HepG2 (cell line): Measurements from ENCODE around the gene C4orf33. TPM values are rescaled to one million over a fixed set of nuclear protein-coding genes. Genes with fewer than 3 reads are reported as not detected.

Source experiments
- ATAC-seq: fragments of 200-7000 bp; cut with Tn5 transposase; 3 replicates; pipeline ENCODE4 v1.9.1; 2020; ENCODE audit warnings: mild to moderate bottlenecking, moderate library complexity
- BruUV-seq: library from RNA; stranded (reverse); fragments of 400-500 nt; replicated peaks from 2 replicates; lab custom pipeline; 2021; lab: Mats Ljungman, UMichigan
- CTCF ChIA-PET: fragments of 300-600 bp; formaldehyde crosslinking; extraction: SDS; loops from one replicate; lab custom pipeline; 2021; ENCODE audit warnings: low total read pairs, inconsistent platforms, low intra/inter-chr PET ratio; lab: Yijun Ruan, JAX
- POLR2A ChIA-PET: fragments of 350-600 bp; sonication (Branson Sonifier 250); formaldehyde crosslinking; loops from one replicate; lab custom pipeline; 2020; ENCODE audit warnings: antibody characterized with exemption, inconsistent platforms; lab: Yijun Ruan, JAX
- DNase-seq: peaks from one replicate; pipeline ENCODE4 v3.0.0-alpha.2; 2015; ENCODE audit warnings: low spot score
- FAIRE-seq: peaks from 3 replicates; lab custom pipeline; 2011; peaks lifted over from hg19 to GRCh38; lab: Jason Lieb, UNC
- H2AFZ ChIP-seq: one replicate; pipeline ENCODE4 v1.6.1; 2011; ENCODE audit warnings: low read length, inconsistent platforms
- H3K27ac ChIP-seq: fragments of 300-600 bp; 3 replicates; pipeline ENCODE4 v1.8.0; 2011; ENCODE audit warnings: mixed run types, mild to moderate bottlenecking, mixed read lengths, low read length, inconsistent platforms; ENCODE audit not compliant: insufficient read depth; ENCODE audit errors: extremely low read length
- H3K27me3 ChIP-seq, 2 experiments: fragments of 200-600 bp in 1 of 2; 2 replicates in 1 of 2; 3 replicates in 1 of 2; pipeline versions ENCODE4 v1.6.0 to v1.8.0; 2011; ENCODE audit warnings: low read length in 2 of 2, mild to moderate bottlenecking in 2 of 2, moderate library complexity in 2 of 2, inconsistent platforms in 1 of 2; ENCODE audit not compliant: insufficient read depth in 2 of 2, control insufficient read depth in 1 of 2
- H3K36me3 ChIP-seq, 2 experiments: fragments of 200-600 bp in 1 of 2; replicated peaks in 1 of 2; 2 replicates in 1 of 2; 3 replicates in 1 of 2; pipeline versions ENCODE4 v1.5.1 to v1.8.0; 2011; ENCODE audit warnings: low read length in 2 of 2, inconsistent platforms in 1 of 2; ENCODE audit not compliant: insufficient read depth in 2 of 2, control insufficient read depth in 1 of 2
- H3K4me1 ChIP-seq: 2 replicates; pipeline ENCODE4 v1.5.1; 2012; ENCODE audit warnings: low read length, inconsistent platforms; ENCODE audit not compliant: insufficient read depth
- H3K4me2 ChIP-seq: 2 replicates; pipeline ENCODE4 v1.6.0; 2011; ENCODE audit warnings: low read depth, low read length, inconsistent platforms
- H3K4me3 ChIP-seq, 3 experiments: fragments of 200-600 bp in 1 of 3; sonication (generic), shearing (Covaris generic) in 1 of 3; replicated peaks in 1 of 3; 2 replicates each; pipeline ENCODE4 v1.5.1; 2011 to 2016; ENCODE audit warnings: low read length in 3 of 3, inconsistent platforms in 2 of 3, low read depth in 2 of 3, mild to moderate bottlenecking in 2 of 3, control low read depth in 1 of 3, mixed read lengths in 1 of 3; ENCODE audit not compliant: insufficient read depth in 1 of 3
- H3K79me2 ChIP-seq: one replicate; pipeline ENCODE4 v1.6.1; 2011; ENCODE audit warnings: low read length, inconsistent platforms; ENCODE audit not compliant: insufficient read depth
- H3K9ac ChIP-seq: 2 replicates; pipeline ENCODE4 v1.6.0; 2011; ENCODE audit warnings: mild to moderate bottlenecking, low read depth, low read length, inconsistent platforms; ENCODE audit not compliant: insufficient read depth
- H3K9me3 ChIP-seq: 2 replicates; pipeline ENCODE4 v1.5.1; 2012; ENCODE audit warnings: mild to moderate bottlenecking, low read length
- H4K20me1 ChIP-seq: 2 replicates; pipeline ENCODE4 v1.6.0; 2011; ENCODE audit warnings: inconsistent platforms, mild to moderate bottlenecking, low read length, moderate library complexity; ENCODE audit not compliant: insufficient read depth
- DPF2 ChIP-seq: sonication (generic); formaldehyde crosslinking; IDR thresholded peaks from 2 replicates; pipeline ENCODE4 v1.4.0; 2020; ENCODE audit warnings: mild to moderate bottlenecking, low read depth, missing genetic modification reagents, borderline replicate concordance
- ESRRA ChIP-seq: sonication (generic); formaldehyde crosslinking; IDR thresholded peaks from 2 replicates; pipeline ENCODE4 v1.5.1; 2020; ENCODE audit warnings: mild to moderate bottlenecking, low read depth, missing genetic modification reagents
- NFRKB ChIP-seq: fragments of 450-650 bp; IDR thresholded peaks from 2 replicates; pipeline ENCODE4 v1.6.1; 2017
- SP2 ChIP-seq: sonication (generic); formaldehyde crosslinking; IDR thresholded peaks from 2 replicates; pipeline ENCODE4 v1.5.1; 2020; ENCODE audit warnings: mild to moderate bottlenecking, missing genetic modification reagents
- TBX3 ChIP-seq: fragments of 450-650 bp; IDR thresholded peaks from 2 replicates; pipeline ENCODE4 v1.6.1; 2017; ENCODE audit warnings: antibody characterized with exemption, mild to moderate bottlenecking, inconsistent platforms, borderline replicate concordance
- ZNF383 ChIP-seq: sonication (generic); formaldehyde crosslinking; IDR thresholded peaks from 2 replicates; pipeline ENCODE4 v1.4.0; 2020; ENCODE audit warnings: missing genetic modification reagents, mild to moderate bottlenecking, borderline replicate concordance
- ZNF552 ChIP-seq: sonication (generic); formaldehyde crosslinking; IDR thresholded peaks from 2 replicates; pipeline ENCODE4 v1.9.0; 2022; ENCODE audit warnings: missing genetic modification reagents, mild to moderate bottlenecking, borderline replicate concordance
- ZNF775 ChIP-seq: sonication (generic); formaldehyde crosslinking; IDR thresholded peaks from 2 replicates; pipeline ENCODE4 v1.4.0; 2020; ENCODE audit warnings: missing genetic modification reagents, mild to moderate bottlenecking, moderate library complexity, borderline replicate concordance
- ZNF776 ChIP-seq: sonication (generic); formaldehyde crosslinking; IDR thresholded peaks from 2 replicates; pipeline ENCODE4 v1.4.0; 2020; ENCODE audit warnings: mild to moderate bottlenecking, missing genetic modification reagents
- ZNF841 ChIP-seq: sonication (generic); formaldehyde crosslinking; IDR thresholded peaks from 2 replicates; pipeline ENCODE4 v1.8.1; 2023; ENCODE audit warnings: missing genetic modification reagents, borderline replicate concordance
- WGBS: methylation state at CpG from one replicate; pipeline ENCODE4 v1.1.6; 2017; ENCODE audit warnings: low lambda C conversion rate; 5-methylcytosine and 5-hydroxymethylcytosine counted together
- in situ Hi-C: cut with HindIII; loops from 2 replicates; pipeline ENCODE4 v1.10.0; 2017; ENCODE audit warnings: low pct_unique_long_range_greater_than_20kb; ENCODE audit not compliant: extremely low pct_ligation_motif_present
- intact Hi-C: fragments of 100-400 bp; cut with micrococcal nuclease; formaldehyde crosslinking; loops from one replicate; pipeline ENCODE4 v1.10.0; 2022; ENCODE audit not compliant: unreplicated experiment
- polyA plus RNA-seq, 8 experiments: library from polyadenylated mRNA; depleted of rRNA in 3 of 8; stranded (reverse) in 7 of 8; unstranded in 1 of 8; fragments of >200 nt; fragmentation: Illumina TruSeq in 4 of 8; extraction: Trizol in 4 of 8; gene quantifications; 2 replicates each; pipeline versions ENCODE4 v1.2.1 to v1.2.3, GENCODE V29; 2011 to 2016; ENCODE audit warnings: low read depth in 4 of 8, missing spikeins in 1 of 8, mixed read lengths in 1 of 8; ENCODE audit not compliant: insufficient read depth in 1 of 8
- total RNA-seq, 5 experiments: library from RNA; depleted of rRNA; stranded (reverse); fragments of >200 nt; fragmentation: Illumina TruSeq; extraction: Trizol; gene quantifications; 2 replicates each; pipeline ENCODE4 v1.2.3, GENCODE V29; 2016; ENCODE audit warnings: low read depth in 1 of 5
- TF ChIP-seq, protein P1 (sequence below): sonication (generic); formaldehyde crosslinking; IDR thresholded peaks from 2 replicates; pipeline ENCODE4 v1.4.0; 2020; ENCODE audit warnings: mild to moderate bottlenecking, missing genetic modification reagents, borderline replicate concordance
- TF ChIP-seq, protein P2 (sequence below): sonication (generic); formaldehyde crosslinking; conservative IDR thresholded peaks from 2 replicates; pipeline ENCODE4 v1.4.0; 2020; ENCODE audit warnings: missing genetic modification reagents
- TF ChIP-seq, protein P3 (sequence below): sonication (generic); formaldehyde crosslinking; IDR thresholded peaks from 2 replicates; pipeline ENCODE4 v1.4.0; 2020; ENCODE audit warnings: missing genetic modification reagents; ENCODE audit errors: not compliant biosample characterization
- TF ChIP-seq, protein P4 (sequence below): sonication (generic); formaldehyde crosslinking; IDR thresholded peaks from 2 replicates; pipeline ENCODE4 v1.8.1; 2023; ENCODE audit warnings: mild to moderate bottlenecking, moderate library complexity, missing genetic modification reagents

Gene C4orf33
- total and polyA plus RNA-seq, 2 of the 13 experiments (the other 11 are each of a cell fraction or from before 2014, with no cell fraction given) = 2.8 to 3.3 TPM

DNA sequence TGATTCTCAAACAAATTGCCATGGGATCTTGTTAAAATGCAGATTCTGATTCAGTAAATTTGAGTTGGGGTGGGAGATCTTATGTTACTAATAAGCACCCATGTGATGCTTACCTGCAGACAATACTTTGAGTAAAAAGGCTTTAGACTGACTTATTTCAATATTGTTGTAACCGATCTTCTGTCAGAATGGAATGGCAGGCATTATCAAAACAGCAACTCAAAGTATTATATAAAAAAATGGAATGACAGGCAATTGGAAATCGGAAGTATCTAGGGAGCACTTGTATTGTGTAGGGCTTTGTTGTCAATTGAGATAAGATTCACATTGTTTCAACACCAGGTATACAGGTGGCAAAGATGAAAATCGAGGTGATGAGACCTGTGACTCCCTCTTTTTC, 67.5 kb downstream of the C4orf33 start:
- in situ Hi-C loops = no loop called here
- POLR2A ChIA-PET = no interaction called here
- Histone ChIP-seq H3K4me1 (no peaks in the 10 kb centered on the region), H3K4me3 (no peak overlapping the region), H3K27me3 (peaks cover 0 to 2% of the 10 kb centered on the region in 2 experiments; a peak in 1 of 5 replicates), H2AFZ (no peak overlapping the region), H3K9me3 (no peaks in the 10 kb centered on the region), H4K20me1 (no peaks in the 10 kb centered on the region), H3K9ac (no peak overlapping the region), H3K4me2 (no peak overlapping the region), H3K27ac (no peak overlapping the region), H3K79me2 (no peaks in the 10 kb centered on the region), H3K36me3 (no peaks in the 10 kb centered on the region)
- WGBS = 0% methylated on average over 3 of the region's 3 CpGs
- ATAC-seq (no peak), FAIRE-seq (no peak), DNase-seq (no peak)
- CTCF ChIA-PET = no interaction called here
- no TSS peak for BruUV-seq
- intact Hi-C loops = no loop called here
- TF ChIP-seq ESRRA (CRISPR knock-in tag) = no peak
- no peak for TF ChIP-seq ZNF775
- TF ChIP-seq NFRKB = no peak
- TF ChIP-seq, protein P1, sequence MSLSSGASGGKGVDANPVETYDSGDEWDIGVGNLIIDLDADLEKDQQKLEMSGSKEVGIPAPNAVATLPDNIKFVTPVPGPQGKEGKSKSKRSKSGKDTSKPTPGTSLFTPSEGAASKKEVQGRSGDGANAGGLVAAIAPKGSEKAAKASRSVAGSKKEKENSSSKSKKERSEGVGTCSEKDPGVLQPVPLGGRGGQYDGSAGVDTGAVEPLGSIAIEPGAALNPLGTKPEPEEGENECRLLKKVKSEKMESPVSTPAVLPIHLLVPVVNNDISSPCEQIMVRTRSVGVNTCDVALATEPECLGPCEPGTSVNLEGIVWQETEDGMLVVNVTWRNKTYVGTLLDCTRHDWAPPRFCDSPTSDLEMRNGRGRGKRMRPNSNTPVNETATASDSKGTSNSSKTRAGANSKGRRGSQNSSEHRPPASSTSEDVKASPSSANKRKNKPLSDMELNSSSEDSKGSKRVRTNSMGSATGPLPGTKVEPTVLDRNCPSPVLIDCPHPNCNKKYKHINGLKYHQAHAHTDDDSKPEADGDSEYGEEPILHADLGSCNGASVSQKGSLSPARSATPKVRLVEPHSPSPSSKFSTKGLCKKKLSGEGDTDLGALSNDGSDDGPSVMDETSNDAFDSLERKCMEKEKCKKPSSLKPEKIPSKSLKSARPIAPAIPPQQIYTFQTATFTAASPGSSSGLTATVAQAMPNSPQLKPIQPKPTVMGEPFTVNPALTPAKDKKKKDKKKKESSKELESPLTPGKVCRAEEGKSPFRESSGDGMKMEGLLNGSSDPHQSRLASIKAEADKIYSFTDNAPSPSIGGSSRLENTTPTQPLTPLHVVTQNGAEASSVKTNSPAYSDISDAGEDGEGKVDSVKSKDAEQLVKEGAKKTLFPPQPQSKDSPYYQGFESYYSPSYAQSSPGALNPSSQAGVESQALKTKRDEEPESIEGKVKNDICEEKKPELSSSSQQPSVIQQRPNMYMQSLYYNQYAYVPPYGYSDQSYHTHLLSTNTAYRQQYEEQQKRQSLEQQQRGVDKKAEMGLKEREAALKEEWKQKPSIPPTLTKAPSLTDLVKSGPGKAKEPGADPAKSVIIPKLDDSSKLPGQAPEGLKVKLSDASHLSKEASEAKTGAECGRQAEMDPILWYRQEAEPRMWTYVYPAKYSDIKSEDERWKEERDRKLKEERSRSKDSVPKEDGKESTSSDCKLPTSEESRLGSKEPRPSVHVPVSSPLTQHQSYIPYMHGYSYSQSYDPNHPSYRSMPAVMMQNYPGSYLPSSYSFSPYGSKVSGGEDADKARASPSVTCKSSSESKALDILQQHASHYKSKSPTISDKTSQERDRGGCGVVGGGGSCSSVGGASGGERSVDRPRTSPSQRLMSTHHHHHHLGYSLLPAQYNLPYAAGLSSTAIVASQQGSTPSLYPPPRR (CRISPR knock-in tag) = no peak
- TF ChIP-seq, protein P2, sequence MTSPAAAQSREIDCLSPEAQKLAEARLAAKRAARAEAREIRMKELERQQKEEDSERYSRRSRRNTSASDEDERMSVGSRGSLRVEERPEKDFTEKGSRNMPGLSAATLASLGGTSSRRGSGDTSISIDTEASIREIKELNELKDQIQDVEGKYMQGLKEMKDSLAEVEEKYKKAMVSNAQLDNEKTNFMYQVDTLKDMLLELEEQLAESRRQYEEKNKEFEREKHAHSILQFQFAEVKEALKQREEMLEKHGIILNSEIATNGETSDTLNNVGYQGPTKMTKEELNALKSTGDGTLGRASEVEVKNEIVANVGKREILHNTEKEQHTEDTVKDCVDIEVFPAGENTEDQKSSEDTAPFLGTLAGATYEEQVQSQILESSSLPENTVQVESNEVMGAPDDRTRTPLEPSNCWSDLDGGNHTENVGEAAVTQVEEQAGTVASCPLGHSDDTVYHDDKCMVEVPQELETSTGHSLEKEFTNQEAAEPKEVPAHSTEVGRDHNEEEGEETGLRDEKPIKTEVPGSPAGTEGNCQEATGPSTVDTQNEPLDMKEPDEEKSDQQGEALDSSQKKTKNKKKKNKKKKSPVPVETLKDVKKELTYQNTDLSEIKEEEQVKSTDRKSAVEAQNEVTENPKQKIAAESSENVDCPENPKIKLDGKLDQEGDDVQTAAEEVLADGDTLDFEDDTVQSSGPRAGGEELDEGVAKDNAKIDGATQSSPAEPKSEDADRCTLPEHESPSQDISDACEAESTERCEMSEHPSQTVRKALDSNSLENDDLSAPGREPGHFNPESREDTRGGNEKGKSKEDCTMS (CRISPR knock-in tag) = no peak
- TF ChIP-seq DPF2 = no peak
- TF ChIP-seq, protein P3, sequence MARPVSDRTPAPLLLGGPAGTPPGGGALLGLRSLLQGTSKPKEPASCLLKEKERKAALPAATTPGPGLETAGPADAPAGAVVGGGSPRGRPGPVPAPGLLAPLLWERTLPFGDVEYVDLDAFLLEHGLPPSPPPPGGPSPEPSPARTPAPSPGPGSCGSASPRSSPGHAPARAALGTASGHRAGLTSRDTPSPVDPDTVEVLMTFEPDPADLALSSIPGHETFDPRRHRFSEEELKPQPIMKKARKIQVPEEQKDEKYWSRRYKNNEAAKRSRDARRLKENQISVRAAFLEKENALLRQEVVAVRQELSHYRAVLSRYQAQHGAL = no peak
- TF ChIP-seq ZNF383 (CRISPR knock-in tag) = no peak
- TF ChIP-seq ZNF776 = no peak
- no peak for TF ChIP-seq SP2 (CRISPR knock-in tag)
- TF ChIP-seq ZNF552 (CRISPR knock-in tag) = no peak
- no peak for TF ChIP-seq TBX3
- TF ChIP-seq ZNF841 (CRISPR knock-in tag) = no peak
- TF ChIP-seq, protein P4, sequence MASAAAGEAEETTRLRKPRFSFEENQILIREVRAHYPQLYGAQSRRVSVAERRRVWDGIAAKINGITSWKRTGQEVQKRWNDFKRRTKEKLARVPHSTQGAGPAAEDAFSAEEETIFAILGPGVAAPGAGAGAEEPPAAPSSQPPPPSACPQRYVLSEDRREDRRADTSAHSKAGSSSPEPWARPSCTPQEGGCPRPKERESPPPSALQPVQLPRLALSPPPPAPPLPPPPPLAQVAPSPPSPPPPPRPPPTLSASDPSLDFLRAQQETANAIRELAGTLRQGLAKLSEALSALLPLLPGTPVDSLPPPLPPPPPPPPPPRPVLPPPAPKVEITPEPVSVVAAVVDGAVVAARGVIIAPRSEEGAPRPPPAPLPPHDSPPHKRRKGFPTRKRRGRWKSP (CRISPR knock-in tag) = no peak
